Prostate gland (tissue), 2 donors: ENCODE data around the gene PCDH9. TPM values are rescaled to one million over a fixed set of nuclear protein-coding genes. Genes with fewer than 3 reads are reported as not detected.

ENCODE experiments used
- DNase-seq: peaks from one replicate; pipeline ENCODE4 v3.0.0-alpha.2; 2019; ENCODE audit warnings: low spot score
- H3K27ac ChIP-seq, 2 donors: fragments of 200-600 bp; sonication (generic); 2 replicates each; pipeline ENCODE4 v1.5.1; 2017 to 2019
- H3K27me3 ChIP-seq: fragments of 200-600 bp; sonication (generic); replicated peaks from 2 replicates; pipeline ENCODE4 v1.5.1; 2019; ENCODE audit not compliant: insufficient read depth
- H3K36me3 ChIP-seq, 2 donors: fragments of 200-600 bp; sonication (generic); 1 replicate in 1 of 2; 2 replicates in 1 of 2; pipeline versions ENCODE4 v1.5.1 to v1.8.1; 2017 to 2019
- H3K4me1 ChIP-seq: fragments of 200-600 bp; sonication (generic); replicated peaks from 2 replicates; pipeline ENCODE4 v1.5.1; 2019
- H3K4me3 ChIP-seq, 2 donors: fragments of 200-600 bp; sonication (generic); 2 replicates each; pipeline ENCODE4 v1.5.1; 2017 to 2019
- H3K9me3 ChIP-seq: fragments of 200-600 bp; sonication (generic); 2 replicates; pipeline ENCODE4 v1.5.1; 2017
- POLR2A ChIP-seq: fragments of 450-650 bp; IDR thresholded peaks from one replicate; pipeline ENCODE4 v1.6.1; 2016; ENCODE audit warnings: antibody characterized with exemption, mild to moderate bottlenecking
- POLR2AphosphoS5 ChIP-seq: sonication (generic); formaldehyde crosslinking; IDR thresholded peaks from one replicate; pipeline ENCODE4 v1.6.1; 2017; ENCODE audit warnings: antibody characterized with exemption
- WGBS: methylation state at CpG from one replicate; pipeline ENCODE4 v1.1.5; 2018; 5-methylcytosine and 5-hydroxymethylcytosine counted together
- intact Hi-C: fragments of 100-400 bp; cut with DNase I; formaldehyde crosslinking; loops from one replicate; pipeline ENCODE4 v1.14.2; 2022
- total RNA-seq, 2 donors: library from RNA; depleted of rRNA; stranded (reverse); fragments of >200 nt; gene quantifications; one replicate each; pipeline ENCODE4 v1.1.0, GENCODE V29; 2016
- TF ChIP-seq, protein P1 (sequence below), 4 experiments: fragments of 200-600 bp in 2 of 4; fragments of 450-650 bp in 2 of 4; sonication (generic) in 2 of 4; IDR thresholded peaks; 1 replicate in 3 of 4; 2 replicates in 1 of 4; pipeline ENCODE4 v1.5.1; 2016 to 2019; ENCODE audit warnings: antibody characterized with exemption in 4 of 4, mild to moderate bottlenecking in 2 of 4, moderate library complexity in 2 of 4

The PCDH9 gene
- total RNA-seq, 2 donors from 2014 or later, result 1.8 to 5.5 TPM

DNA sequence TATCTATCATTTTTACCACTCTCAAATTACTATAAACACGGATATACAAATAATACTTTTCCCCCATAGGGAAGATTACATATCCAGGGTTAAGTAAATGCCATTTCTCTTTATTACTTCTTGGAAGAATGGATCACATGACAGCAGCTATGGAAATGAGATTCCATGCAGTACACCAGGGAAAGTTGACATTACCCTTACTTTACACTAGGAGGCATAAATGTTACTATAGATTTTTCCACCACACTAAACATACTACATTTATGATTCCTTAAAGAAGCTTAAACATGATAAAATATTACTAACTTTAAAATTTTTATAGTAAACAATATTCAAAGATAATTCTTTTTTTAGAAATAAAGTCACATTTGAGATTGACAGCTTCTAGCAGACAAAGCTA is 611.4 kb downstream of the PCDH9 start:
- H3K9me3 ChIP-seq, result no peaks in the 10 kb centered on the region
- H3K27me3 ChIP-seq, result no peaks in the 10 kb centered on the region
- TF ChIP-seq POLR2A, result no peak
- TF ChIP-seq, protein P1, sequence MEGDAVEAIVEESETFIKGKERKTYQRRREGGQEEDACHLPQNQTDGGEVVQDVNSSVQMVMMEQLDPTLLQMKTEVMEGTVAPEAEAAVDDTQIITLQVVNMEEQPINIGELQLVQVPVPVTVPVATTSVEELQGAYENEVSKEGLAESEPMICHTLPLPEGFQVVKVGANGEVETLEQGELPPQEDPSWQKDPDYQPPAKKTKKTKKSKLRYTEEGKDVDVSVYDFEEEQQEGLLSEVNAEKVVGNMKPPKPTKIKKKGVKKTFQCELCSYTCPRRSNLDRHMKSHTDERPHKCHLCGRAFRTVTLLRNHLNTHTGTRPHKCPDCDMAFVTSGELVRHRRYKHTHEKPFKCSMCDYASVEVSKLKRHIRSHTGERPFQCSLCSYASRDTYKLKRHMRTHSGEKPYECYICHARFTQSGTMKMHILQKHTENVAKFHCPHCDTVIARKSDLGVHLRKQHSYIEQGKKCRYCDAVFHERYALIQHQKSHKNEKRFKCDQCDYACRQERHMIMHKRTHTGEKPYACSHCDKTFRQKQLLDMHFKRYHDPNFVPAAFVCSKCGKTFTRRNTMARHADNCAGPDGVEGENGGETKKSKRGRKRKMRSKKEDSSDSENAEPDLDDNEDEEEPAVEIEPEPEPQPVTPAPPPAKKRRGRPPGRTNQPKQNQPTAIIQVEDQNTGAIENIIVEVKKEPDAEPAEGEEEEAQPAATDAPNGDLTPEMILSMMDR (IDR thresholded peaks at IDR 0.05), result peak in 1 of 4 experiments; percentile 12
- intact Hi-C loops, result no loop called here
- 37% methylated on average over 1 of the region's 1 CpG for WGBS
- no peak for DNase-seq
- no peak overlapping the region for H3K27ac ChIP-seq
- no peak overlapping the region for H3K4me3 ChIP-seq
- no peaks in the 10 kb centered on the region for H3K4me1 ChIP-seq
- H3K36me3 ChIP-seq, result no peaks in the 10 kb centered on the region

DNA sequence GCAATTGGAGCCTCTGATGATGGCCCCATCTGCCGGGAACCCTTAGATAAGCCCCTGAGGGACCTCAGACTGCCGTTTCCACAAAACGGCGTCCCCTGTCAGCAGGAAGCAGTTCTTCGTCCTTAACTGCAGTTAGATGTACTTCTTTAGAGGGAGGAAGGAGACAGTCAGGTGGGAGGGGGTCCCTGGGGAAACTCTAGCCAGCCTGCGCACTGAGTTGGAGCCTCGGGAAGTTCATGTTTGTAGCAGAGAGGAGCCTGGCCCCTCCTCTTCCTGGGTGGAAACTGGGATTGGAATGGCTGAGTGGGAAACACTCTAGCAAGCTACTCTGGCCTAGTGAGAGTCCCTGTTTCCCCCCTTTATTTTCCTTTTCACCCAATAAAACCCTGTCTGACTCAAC is 612.4 kb downstream of the PCDH9 start:
- TF ChIP-seq POLR2A (no peak), POLR2AphosphoS5 (no peak)
- TF ChIP-seq, protein P1 (IDR thresholded peaks at IDR 0.05), result no peak
- Histone ChIP-seq H3K4me3 (no peak overlapping the region), H3K27me3 (no peaks in the 10 kb centered on the region), H3K9me3 (no peaks in the 10 kb centered on the region), H3K4me1 (no peaks in the 10 kb centered on the region), H3K36me3 (no peaks in the 10 kb centered on the region), H3K27ac (no peak overlapping the region)
- no peak for DNase-seq
- intact Hi-C loops, result no loop called here
- WGBS, result 88% methylated on average over 7 of the region's 7 CpGs

DNA sequence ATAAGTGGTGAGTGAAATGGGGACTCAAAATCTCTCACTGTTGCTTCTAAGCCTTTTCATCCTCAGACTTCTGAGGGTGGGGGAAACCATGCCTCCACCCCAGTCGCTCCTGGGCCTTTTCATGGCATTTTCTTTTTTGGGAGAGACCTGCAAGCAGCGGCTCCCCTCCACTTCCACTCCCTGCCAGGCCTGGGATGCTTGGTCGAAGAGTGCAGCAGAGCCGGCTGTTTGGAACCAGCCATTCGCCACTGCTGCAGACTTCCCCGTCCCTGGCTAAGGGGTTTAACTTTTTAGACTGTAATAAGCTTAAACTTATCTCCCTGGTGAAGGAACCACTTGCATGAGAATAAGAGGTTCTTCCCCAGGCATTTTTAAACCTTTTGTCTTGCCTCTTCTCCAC is 617.2 kb downstream of the PCDH9 start:
- no peak for DNase-seq
- no peaks in the 10 kb centered on the region for H3K4me1 ChIP-seq
- no peak overlapping the region for H3K27ac ChIP-seq
- H3K9me3 ChIP-seq, result no peaks in the 10 kb centered on the region
- no peak for TF ChIP-seq POLR2AphosphoS5
- no peaks in the 10 kb centered on the region for H3K27me3 ChIP-seq
- no peaks in the 10 kb centered on the region for H3K36me3 ChIP-seq
- H3K4me3 ChIP-seq, result no peak overlapping the region
- over 99% methylated on average over 6 of the region's 6 CpGs for WGBS
- intact Hi-C loops, result no loop called here

DNA sequence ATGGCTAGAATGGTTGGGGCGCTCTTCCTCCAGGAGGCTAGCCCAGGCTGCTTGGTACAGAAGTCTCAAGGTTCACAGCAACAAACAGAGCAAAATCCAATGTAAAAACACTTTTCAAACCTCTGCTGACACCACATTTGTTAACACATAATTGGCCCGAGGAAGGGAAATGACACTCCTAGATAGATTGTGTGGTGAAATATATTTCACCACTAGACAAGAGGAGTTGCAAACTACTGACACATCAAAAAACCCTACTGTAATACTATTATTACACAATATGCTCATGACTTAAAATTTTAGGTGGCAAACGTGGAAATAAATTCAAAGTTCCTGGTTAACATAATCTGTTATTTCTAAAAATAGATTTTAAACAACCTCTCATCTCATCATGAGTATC is 643.6 kb downstream of the PCDH9 start:
- no peak overlapping the region for H3K27ac ChIP-seq
- no peaks in the 10 kb centered on the region for H3K4me1 ChIP-seq
- TF ChIP-seq POLR2AphosphoS5, result no peak
- TF ChIP-seq, protein P1 (IDR thresholded peaks at IDR 0.05), result no peak
- no peak for TF ChIP-seq POLR2A
- H3K36me3 ChIP-seq, result no peaks in the 10 kb centered on the region
- H3K4me3 ChIP-seq, result no peak overlapping the region
- WGBS, result 81% methylated on average over 3 of the region's 3 CpGs
- no peaks in the 10 kb centered on the region for H3K9me3 ChIP-seq
- intact Hi-C loops, result no loop called here
- no peaks in the 10 kb centered on the region for H3K27me3 ChIP-seq
- DNase-seq, result no peak

DNA sequence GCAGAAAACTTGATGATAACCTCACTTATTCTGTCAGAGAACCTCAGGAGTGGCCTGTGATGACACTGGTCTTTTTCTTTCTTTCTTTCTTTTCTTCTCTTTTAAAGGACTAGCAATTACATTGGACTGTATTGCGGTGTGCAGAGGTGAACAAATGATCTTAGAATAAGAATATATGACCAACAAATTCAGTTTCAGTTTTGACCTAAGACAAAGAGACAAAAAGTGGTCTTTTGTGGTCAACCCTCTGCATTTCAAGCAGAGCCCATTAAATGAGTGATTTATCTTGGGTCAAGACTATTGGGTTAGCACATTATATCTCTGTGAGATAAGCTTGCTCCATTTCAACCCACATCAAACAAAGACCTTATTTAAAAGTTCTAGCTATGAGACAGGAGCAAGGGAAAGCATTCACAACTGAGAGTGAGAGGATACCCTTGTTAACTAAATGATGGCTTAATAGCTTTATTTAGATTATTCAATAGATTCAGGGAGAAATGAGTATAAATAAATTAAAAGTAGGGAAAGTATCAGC is 644.4 kb downstream of the PCDH9 start:
- WGBS, result 78% methylated on average over 1 of the region's 1 CpG
- H3K4me1 ChIP-seq, result no peaks in the 10 kb centered on the region
- H3K36me3 ChIP-seq, result no peaks in the 10 kb centered on the region
- no peak overlapping the region for H3K4me3 ChIP-seq
- H3K27ac ChIP-seq, result no peak overlapping the region
- TF ChIP-seq, protein P1 (IDR thresholded peaks at IDR 0.05), result no peak
- no peak for TF ChIP-seq POLR2AphosphoS5
- TF ChIP-seq POLR2A, result no peak
- no peak for DNase-seq
- no peaks in the 10 kb centered on the region for H3K27me3 ChIP-seq
- intact Hi-C loops, result no loop called here
- no peaks in the 10 kb centered on the region for H3K9me3 ChIP-seq
